DMS153 (cell line): ENCODE data around the gene ADAMTS2.
"Not testable (repeated sequence)": the region's sequence is repeated elsewhere in the genome, so short reads cannot be mapped to it uniquely, and the experiment has no call there.

Experiments used
- DNase-seq: peaks from one replicate; lab custom pipeline; 2025; lab: John Stamatoyannopoulos, UW

The ADAMTS2 gene

GRCh38 chr5:179111267-179112207, 233.7 kb downstream of the ADAMTS2 start:
- DNase-seq, result no peak

- no peak for DNase-seq
Observed at GRCh38 chr5:179110528-179110927, 234.7 kb downstream of the ADAMTS2 start.

- DNase-seq, result not testable (repeated sequence)
Observed at GRCh38 chr5:179101282-179101681, 244.0 kb downstream of the ADAMTS2 start.

- DNase-seq, result no peak
Observed at GRCh38 chr5:179089502-179089901, 255.8 kb downstream of the ADAMTS2 start.

- no peak for DNase-seq
Observed at GRCh38 chr5:179080724-179081123, 264.5 kb downstream of the ADAMTS2 start.

- no peak for DNase-seq
Observed at GRCh38 chr5:179079165-179079987, 265.9 kb downstream of the ADAMTS2 start.

GRCh38 chr5:179065703-179066102, 279.6 kb downstream of the ADAMTS2 start:
- DNase-seq, result no peak

GRCh38 chr5:179061025-179061424, 284.2 kb downstream of the ADAMTS2 start:
- no peak for DNase-seq
